Measurements from ENCODE around the gene MMAB. TPM values are rescaled to one million over a fixed set of nuclear protein-coding genes. Genes with fewer than 3 reads are reported as not detected.

MMAB gene
- total and polyA plus RNA-seq, 3 experiments from 2014 or later, result 15.7 to 44.2 (median 38.5) TPM

GRCh38 chr12:109571773-109572505 lies 1.4 kb downstream of the MMAB start:
- peaks cover 24 to 32% (median 26%) of the 10 kb centered on the region in 3 donors for H3K4me1 Mint-ChIP-seq
- H3K9me3 Mint-ChIP-seq, result no peaks in the 10 kb centered on the region
- H3K27me3 Mint-ChIP-seq, result peaks cover 0 to 3% of the 10 kb centered on the region in 2 donors
- peak overlapping the region; percentile 25 to 99 (median 98) for H3K27ac Mint-ChIP-seq
- ChIA-PET POLR2A (interaction anchor here (0.7 kb wide), 3 partner anchors 17 to 417 kb away, joined by 3 to 7 read pairs (median 5); no protein-coding TSS in a partner anchor), CTCF (interaction anchor here (1.0 kb wide), 2 partner anchors 17 to 42 kb away, joined by 3 read pairs; no protein-coding TSS in a partner anchor)
- DNase-seq, result no peak
- H3K27ac ChIP-seq (ENCODE audit: low read depth, low read length), result no peak overlapping the region
- H3K4me3 ChIP-seq (ENCODE audit: low read length), result no peak overlapping the region
- no peaks in the 10 kb centered on the region for H3K36me3 ChIP-seq (ENCODE audit: insufficient read depth, low read length)
- H3K27me3 ChIP-seq (ENCODE audit: insufficient read depth, low read length, poor library complexity, severe bottlenecking), result no peaks in the 10 kb centered on the region
- no peaks in the 10 kb centered on the region for H3K9me3 ChIP-seq (ENCODE audit: low read length)
- peaks cover 15% of the 10 kb centered on the region for H3K4me1 ChIP-seq (ENCODE audit: insufficient read depth, low read length)
- peak overlapping the region in 4 of 7 donors; percentile 89 to 98 (median 91) for H3K4me3 Mint-ChIP-seq
- peaks cover 0 to 47% (median 10%) of the 10 kb centered on the region in 3 donors for H3K36me3 Mint-ChIP-seq

DNA sequence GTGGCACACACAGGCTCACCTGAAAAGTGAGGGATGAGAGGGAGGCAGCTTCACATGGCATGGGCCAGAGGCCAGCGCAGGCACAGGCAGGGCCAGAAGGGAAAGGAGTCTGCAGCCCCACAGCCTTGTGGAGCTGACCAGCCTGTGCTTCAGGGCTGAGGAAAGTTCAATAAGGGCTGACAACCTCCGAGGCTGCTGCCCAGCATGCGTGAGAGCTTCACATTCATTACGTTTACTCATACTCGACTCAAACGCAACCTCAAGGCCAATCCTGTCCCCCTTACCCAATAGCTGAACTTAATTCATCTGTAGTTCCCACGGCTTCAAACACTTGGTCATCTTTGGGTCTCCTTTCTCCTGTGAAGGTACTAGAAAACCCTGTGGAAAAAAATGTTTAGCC lies 4.8 kb downstream of the MMAB start:
- Mint-ChIP-seq H3K27me3 (peaks cover 0 to 3% of the 10 kb centered on the region in 2 donors), H3K4me3 (no peak overlapping the region), H3K36me3 (peaks cover 0 to 66% (median 16%) of the 10 kb centered on the region in 3 donors), H3K4me1 (peaks cover 11 to 15% (median 12%) of the 10 kb centered on the region in 3 donors), H3K27ac (peak overlapping the region in 2 of 8 donors; percentile 11 to 89), H3K9me3 (no peaks in the 10 kb centered on the region)
- Histone ChIP-seq H3K4me1 (ENCODE audit: insufficient read depth, low read length) (peaks cover 7% of the 10 kb centered on the region), H3K4me3 (ENCODE audit: low read length) (no peak overlapping the region), H3K36me3 (ENCODE audit: insufficient read depth, low read length) (peaks cover 5% of the 10 kb centered on the region), H3K9me3 (ENCODE audit: low read length) (no peaks in the 10 kb centered on the region), H3K27me3 (ENCODE audit: insufficient read depth, low read length, poor library complexity, severe bottlenecking) (no peaks in the 10 kb centered on the region), H3K27ac (ENCODE audit: low read depth, low read length) (no peak overlapping the region)
- no peak for DNase-seq
- POLR2A ChIA-PET, result no interaction called here
- CTCF ChIA-PET, result no interaction called here

DNA sequence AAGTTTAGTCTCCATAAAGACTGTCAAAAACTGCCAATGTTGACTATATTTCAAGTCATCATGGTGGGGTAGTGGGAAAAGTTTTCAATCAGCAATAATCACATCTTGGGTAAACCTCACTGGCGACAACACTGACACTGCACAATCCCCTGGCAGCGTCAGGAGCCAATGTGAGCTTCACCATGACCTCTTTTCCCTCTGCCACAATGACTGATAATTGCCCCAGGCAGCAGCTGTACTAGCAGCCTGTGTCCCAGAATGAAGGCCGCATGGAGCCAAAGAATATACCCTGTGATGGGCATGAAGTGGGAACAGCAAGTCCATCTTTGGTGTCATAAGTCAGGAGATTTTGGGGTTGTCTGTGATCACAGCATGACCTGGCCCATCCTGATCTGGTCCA lies 5.3 kb downstream of the MMAB start:
- Histone ChIP-seq H3K4me3 (ENCODE audit: low read length) (no peak overlapping the region), H3K27ac (ENCODE audit: low read depth, low read length) (no peak overlapping the region), H3K9me3 (ENCODE audit: low read length) (no peaks in the 10 kb centered on the region), H3K36me3 (ENCODE audit: insufficient read depth, low read length) (peaks cover 6% of the 10 kb centered on the region), H3K4me1 (ENCODE audit: insufficient read depth, low read length) (peaks cover 7% of the 10 kb centered on the region), H3K27me3 (ENCODE audit: insufficient read depth, low read length, poor library complexity, severe bottlenecking) (no peaks in the 10 kb centered on the region)
- ChIA-PET POLR2A (no interaction called here), CTCF (no interaction called here)
- no peak for DNase-seq
- no peaks in the 10 kb centered on the region for H3K27me3 Mint-ChIP-seq
- peaks cover 0 to 61% (median 16%) of the 10 kb centered on the region in 3 donors for H3K36me3 Mint-ChIP-seq
- peak overlapping the region in 1 of 8 donors; percentile 11 for H3K27ac Mint-ChIP-seq
- no peak overlapping the region for H3K4me3 Mint-ChIP-seq
- H3K4me1 Mint-ChIP-seq, result peaks cover 7 to 11% (median 10%) of the 10 kb centered on the region in 3 donors
- no peaks in the 10 kb centered on the region for H3K9me3 Mint-ChIP-seq

- no peaks in the 10 kb centered on the region for H3K27me3 ChIP-seq (ENCODE audit: insufficient read depth, low read length, poor library complexity, severe bottlenecking)
- H3K9me3 Mint-ChIP-seq, result peaks cover 0 to 1% (median 0%) of the 10 kb centered on the region in 5 donors
- H3K9me3 ChIP-seq (ENCODE audit: low read length), result no peaks in the 10 kb centered on the region
- peaks cover 0 to 4% (median 4%) of the 10 kb centered on the region in 3 donors for H3K4me1 Mint-ChIP-seq
- no peak overlapping the region for H3K27ac ChIP-seq (ENCODE audit: low read depth, low read length)
- no peak overlapping the region for H3K27ac Mint-ChIP-seq
- CTCF ChIA-PET, result no interaction called here
- no peak overlapping the region for H3K4me3 ChIP-seq (ENCODE audit: low read length)
- POLR2A ChIA-PET, result no interaction called here
- no peaks in the 10 kb centered on the region for H3K27me3 Mint-ChIP-seq
- no peak overlapping the region for H3K4me3 Mint-ChIP-seq
- no peaks in the 10 kb centered on the region for H3K4me1 ChIP-seq (ENCODE audit: insufficient read depth, low read length)
- peaks cover 12% of the 10 kb centered on the region for H3K36me3 ChIP-seq (ENCODE audit: insufficient read depth, low read length)
- no peak for DNase-seq
- peaks cover 2 to 63% (median 16%) of the 10 kb centered on the region in 3 donors for H3K36me3 Mint-ChIP-seq
Measured at GRCh38 chr12:109567296-109567695, 6.0 kb downstream of the MMAB start.

DNA sequence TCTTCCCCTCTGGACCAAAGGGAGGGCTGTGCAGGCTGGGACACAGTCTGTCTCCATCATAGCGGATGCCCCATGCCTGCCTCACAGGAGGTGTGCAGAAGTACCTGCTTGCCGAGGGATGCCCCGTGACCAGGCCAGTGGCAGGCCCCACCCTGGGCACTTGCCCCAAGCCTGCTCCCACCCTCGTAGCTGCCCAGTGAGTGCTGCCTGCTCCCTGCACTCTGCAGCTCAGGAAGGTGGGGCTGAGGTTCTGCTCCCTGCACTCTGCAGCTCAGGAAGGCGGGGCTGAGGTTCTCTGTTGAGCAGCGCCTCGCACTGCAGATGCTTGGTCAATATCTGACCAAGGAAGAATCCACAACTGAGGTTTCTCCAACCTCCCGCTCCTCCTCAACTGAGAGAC lies 6.9 kb downstream of the MMAB start:
- no peak overlapping the region for H3K4me3 Mint-ChIP-seq
- no peaks in the 10 kb centered on the region for H3K27me3 Mint-ChIP-seq
- H3K4me3 ChIP-seq (ENCODE audit: low read length), result no peak overlapping the region
- no peak overlapping the region for H3K27ac Mint-ChIP-seq
- H3K4me1 ChIP-seq (ENCODE audit: insufficient read depth, low read length), result no peaks in the 10 kb centered on the region
- H3K27me3 ChIP-seq (ENCODE audit: insufficient read depth, low read length, poor library complexity, severe bottlenecking), result no peaks in the 10 kb centered on the region
- peaks cover 9 to 72% (median 18%) of the 10 kb centered on the region in 3 donors for H3K36me3 Mint-ChIP-seq
- no peaks in the 10 kb centered on the region for H3K4me1 Mint-ChIP-seq
- no peak overlapping the region for H3K27ac ChIP-seq (ENCODE audit: low read depth, low read length)
- peaks cover 0 to 4% (median 0%) of the 10 kb centered on the region in 5 donors for H3K9me3 Mint-ChIP-seq
- CTCF ChIA-PET, result no interaction called here
- DNase-seq, result no peak
- no peaks in the 10 kb centered on the region for H3K9me3 ChIP-seq (ENCODE audit: low read length)
- H3K36me3 ChIP-seq (ENCODE audit: insufficient read depth, low read length), result peaks cover 16% of the 10 kb centered on the region
- POLR2A ChIA-PET, result no interaction called here

DNA sequence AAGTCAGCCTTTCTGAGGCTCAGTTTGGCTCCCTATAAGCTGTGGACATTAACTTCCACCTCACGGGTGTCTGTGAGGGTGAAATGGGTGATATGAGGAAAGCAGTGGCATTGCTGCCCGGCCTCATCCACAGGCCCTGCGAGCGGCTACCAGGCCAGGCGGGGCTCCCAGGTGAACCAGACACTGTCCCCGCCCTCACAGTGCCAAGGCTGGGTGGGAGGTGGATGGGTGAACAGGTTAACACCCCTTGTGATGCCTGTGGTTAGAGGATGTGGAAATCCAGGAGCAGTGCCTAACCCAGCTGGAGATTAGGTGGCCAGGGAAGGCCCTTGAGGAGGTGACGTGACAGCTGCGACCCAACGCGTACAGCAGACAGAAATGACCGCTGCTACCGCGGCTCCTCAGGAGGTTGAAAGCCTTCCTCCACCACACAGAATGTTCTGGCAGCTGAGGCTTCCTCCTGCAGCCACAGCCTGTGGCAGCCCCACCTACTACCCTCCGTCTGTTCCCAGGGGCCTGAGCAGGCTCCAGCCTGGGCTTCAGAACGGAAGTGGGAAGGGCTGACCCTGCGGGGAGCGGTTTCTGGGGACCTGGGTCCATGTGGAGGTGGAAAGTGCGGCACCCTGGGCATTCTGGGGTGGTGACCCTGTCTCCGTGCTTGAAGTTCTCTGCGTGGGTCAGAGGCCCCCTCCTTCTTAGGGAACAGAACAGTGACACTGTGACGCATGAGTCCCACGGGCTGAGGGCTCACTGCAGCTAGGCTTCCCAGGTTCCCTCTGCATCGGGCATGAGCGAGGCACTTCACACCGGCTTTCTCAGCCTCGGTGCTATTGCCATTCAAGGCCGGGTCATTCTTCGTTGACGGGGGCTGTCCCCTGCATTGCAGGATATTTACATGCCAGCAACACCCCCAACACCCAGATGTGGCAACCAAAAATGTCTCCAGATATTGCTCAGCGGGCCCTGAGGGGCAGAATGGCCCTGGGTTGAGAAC lies 9.7 kb downstream of the MMAB start:
- no peaks in the 10 kb centered on the region for H3K9me3 ChIP-seq (ENCODE audit: low read length)
- no peaks in the 10 kb centered on the region for H3K4me1 Mint-ChIP-seq
- H3K4me3 Mint-ChIP-seq, result no peak overlapping the region
- POLR2A ChIA-PET, result no interaction called here
- no peak for DNase-seq
- H3K36me3 ChIP-seq (ENCODE audit: insufficient read depth, low read length), result peaks cover 16% of the 10 kb centered on the region
- CTCF ChIA-PET, result no interaction called here
- H3K4me1 ChIP-seq (ENCODE audit: insufficient read depth, low read length), result no peaks in the 10 kb centered on the region
- peaks cover 9 to 60% (median 13%) of the 10 kb centered on the region in 3 donors for H3K36me3 Mint-ChIP-seq
- no peak overlapping the region for H3K27ac ChIP-seq (ENCODE audit: low read depth, low read length)
- no peaks in the 10 kb centered on the region for H3K27me3 Mint-ChIP-seq
- H3K4me3 ChIP-seq (ENCODE audit: low read length), result no peak overlapping the region
- H3K9me3 Mint-ChIP-seq, result peaks cover 0 to 4% (median 0%) of the 10 kb centered on the region in 5 donors
- no peak overlapping the region for H3K27ac Mint-ChIP-seq
- H3K27me3 ChIP-seq (ENCODE audit: insufficient read depth, low read length, poor library complexity, severe bottlenecking), result no peaks in the 10 kb centered on the region

DNA sequence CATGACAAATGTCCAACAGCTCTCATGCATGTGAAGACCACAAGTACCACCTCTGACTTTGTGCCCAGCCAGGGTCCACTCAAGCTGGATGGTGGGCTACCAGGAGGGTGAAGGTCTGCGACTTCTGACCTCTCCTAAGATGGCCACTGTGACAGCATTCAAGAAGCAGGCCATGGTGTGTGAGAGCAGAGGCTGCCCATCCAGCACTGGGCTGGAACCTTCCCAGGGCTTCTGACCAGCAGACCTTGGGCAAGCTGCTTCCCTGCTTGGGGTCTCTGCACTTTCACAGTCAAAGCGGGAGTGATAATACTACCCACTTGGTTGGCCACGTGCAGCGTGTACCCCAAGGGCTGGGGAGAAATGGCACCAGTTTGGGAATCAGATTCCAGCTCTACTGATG lies 10.4 kb downstream of the MMAB start:
- no peak overlapping the region for H3K4me3 Mint-ChIP-seq
- CTCF ChIA-PET, result no interaction called here
- no peak overlapping the region for H3K27ac Mint-ChIP-seq

DNA sequence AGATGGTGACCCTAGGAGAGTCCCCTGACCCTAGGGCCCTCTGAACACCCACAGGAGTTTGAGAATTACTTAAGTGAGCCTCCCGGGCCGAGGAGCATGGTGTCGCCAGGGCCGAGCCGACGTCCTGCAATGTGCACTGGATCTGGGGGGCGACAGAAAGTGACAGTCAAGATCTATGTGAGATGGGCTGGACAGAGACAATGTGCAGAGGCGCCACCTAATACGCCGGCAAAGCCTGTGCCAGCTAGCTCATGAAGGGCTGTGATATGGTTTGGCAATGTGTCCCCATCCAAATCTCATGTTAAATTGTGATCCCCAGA lies 11.6 kb downstream of the MMAB start:
- Histone ChIP-seq H3K9me3 (ENCODE audit: low read length) (no peaks in the 10 kb centered on the region), H3K4me3 (ENCODE audit: low read length) (no peak overlapping the region), H3K27ac (ENCODE audit: low read depth, low read length) (no peak overlapping the region), H3K36me3 (ENCODE audit: insufficient read depth, low read length) (peaks cover 16% of the 10 kb centered on the region), H3K27me3 (ENCODE audit: insufficient read depth, low read length, poor library complexity, severe bottlenecking) (no peaks in the 10 kb centered on the region), H3K4me1 (ENCODE audit: insufficient read depth, low read length) (no peaks in the 10 kb centered on the region)
- Mint-ChIP-seq H3K36me3 (peaks cover 7 to 42% (median 9%) of the 10 kb centered on the region in 3 donors), H3K4me3 (no peak overlapping the region), H3K9me3 (peaks cover 0 to 4% (median 0%) of the 10 kb centered on the region in 5 donors), H3K27me3 (no peaks in the 10 kb centered on the region), H3K4me1 (no peaks in the 10 kb centered on the region), H3K27ac (no peak overlapping the region)
- CTCF ChIA-PET, result no interaction called here
- POLR2A ChIA-PET, result no interaction called here
- no peak for DNase-seq

More for the DNA sequence above, 10.4 kb downstream of the MMAB start:
- Histone ChIP-seq H3K27me3 (ENCODE audit: insufficient read depth, low read length, poor library complexity, severe bottlenecking) (no peaks in the 10 kb centered on the region), H3K4me3 (ENCODE audit: low read length) (no peak overlapping the region), H3K9me3 (ENCODE audit: low read length) (no peaks in the 10 kb centered on the region), H3K36me3 (ENCODE audit: insufficient read depth, low read length) (peaks cover 16% of the 10 kb centered on the region), H3K27ac (ENCODE audit: low read depth, low read length) (no peak overlapping the region), H3K4me1 (ENCODE audit: insufficient read depth, low read length) (no peaks in the 10 kb centered on the region)
- POLR2A ChIA-PET, result no interaction called here
- Mint-ChIP-seq H3K36me3 (peaks cover 9 to 53% (median 9%) of the 10 kb centered on the region in 3 donors), H3K27me3 (no peaks in the 10 kb centered on the region), H3K4me1 (no peaks in the 10 kb centered on the region), H3K9me3 (peaks cover 0 to 4% (median 0%) of the 10 kb centered on the region in 5 donors)
- no peak for DNase-seq
